ENCODE measurements around the gene IGSF21. TPM values are rescaled to one million over a fixed set of nuclear protein-coding genes. Genes with fewer than 3 reads are reported as not detected.

The IGSF21 gene
- total RNA-seq, 1 experiment from 2014 or later, result 5.2 TPM

DNA sequence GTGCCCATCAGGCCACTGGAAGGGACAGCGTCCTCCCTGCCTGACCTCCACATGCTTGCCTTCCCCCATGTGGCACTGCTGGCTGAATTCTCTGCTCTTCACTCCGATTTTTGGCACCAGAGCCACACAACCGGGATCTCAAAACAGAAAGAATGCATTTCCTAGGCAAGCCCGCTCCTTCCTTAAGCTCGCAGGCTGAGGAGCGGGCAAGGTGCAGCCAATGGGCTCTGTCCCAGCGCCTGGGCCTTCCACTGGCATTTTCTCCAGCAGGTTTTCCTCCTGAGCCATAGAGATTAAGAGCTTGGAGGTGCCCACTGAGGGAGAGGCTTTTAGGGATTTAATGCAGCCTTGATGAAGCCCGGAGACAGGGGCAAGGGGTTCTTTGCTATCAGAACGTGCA, 158.0 kb downstream of the IGSF21 start:
- Mint-ChIP-seq H3K36me3 (ENCODE audit: insufficient read depth in 1 of 3, low read depth in 3 of 3) (peaks cover 0 to 7% (median 0%) of the 10 kb centered on the region in 3 experiments; a peak in 2 of 7 replicates), H3K27me3 (ENCODE audit: low read depth) (no peaks in the 10 kb centered on the region; the same call in 1 of the 2 replicates), H3K27ac (no peak overlapping the region), H3K9me3 (peaks cover 0 to 4% of the 10 kb centered on the region in 2 experiments; a peak in 2 of 5 replicates), H3K4me3 (no peak overlapping the region), H3K4me1 (peaks cover 37 to 42% of the 10 kb centered on the region in 2 experiments)
- Histone ChIP-seq H3K27ac (ENCODE audit: insufficient read length, low read depth, low read length) (no peak overlapping the region), H4K20me1 (ENCODE audit: control insufficient read depth, insufficient read depth, insufficient read length) (no peaks in the 10 kb centered on the region), H3K9ac (ENCODE audit: extremely low read depth, insufficient read length, low read length) (no peak overlapping the region), H2BK20ac (ENCODE audit: low read depth, low read length, poor library complexity, severe bottlenecking) (no peak overlapping the region), H4K5ac (ENCODE audit: insufficient read length, low read depth, low read length) (no peak overlapping the region), H3K4ac (ENCODE audit: low read depth, low read length) (no peak overlapping the region), H2BK5ac (ENCODE audit: insufficient read length, low read length) (no peak overlapping the region), H3K9me3 (ENCODE audit: control insufficient read depth, low read depth, low read length) (no peaks in the 10 kb centered on the region), H2BK15ac (ENCODE audit: low read depth, low read length) (no peak overlapping the region), H3K14ac (ENCODE audit: insufficient read depth, low read length) (no peak overlapping the region), H3K79me1 (ENCODE audit: insufficient read depth, low read depth, low read length, poor library complexity, severe bottlenecking) (no peaks in the 10 kb centered on the region), H3K18ac (ENCODE audit: insufficient read length, low read depth, low read length) (no peak overlapping the region), H3T11ph (ENCODE audit: low read length) (no peak overlapping the region), H3K27me3 (ENCODE audit: insufficient read depth, low read length) (no peaks in the 10 kb centered on the region), H3K79me2 (ENCODE audit: insufficient read depth, low read length) (no peaks in the 10 kb centered on the region), H3K23ac (ENCODE audit: insufficient read length, low read depth, low read length) (no peak overlapping the region), H3K56ac (ENCODE audit: insufficient read length, low read depth, low read length) (no peak overlapping the region), H2AK5ac (ENCODE audit: insufficient read length, low read length) (no peak overlapping the region), H2AFZ (ENCODE audit: low read length) (no peak overlapping the region), H2BK12ac (ENCODE audit: insufficient read length, low read depth, low read length) (no peak overlapping the region), H3K4me2 (ENCODE audit: insufficient read depth, insufficient read length, low read length) (no peak overlapping the region), H3K23me2 (ENCODE audit: insufficient read length, low read depth, low read length, poor library complexity, severe bottlenecking) (no peaks in the 10 kb centered on the region), H4K91ac (ENCODE audit: insufficient read length, low read depth, low read length) (no peak overlapping the region), H2BK120ac (ENCODE audit: low read depth, low read length, poor library complexity, severe bottlenecking) (no peak overlapping the region), H3K4me1 (ENCODE audit: insufficient read depth, low read length) (peaks cover 14% of the 10 kb centered on the region; the same call in 1 of the 2 replicates), H4K8ac (replicated peaks; ENCODE audit: insufficient read length, low read depth, low read length) (no peak overlapping the region)
- TF ChIP-seq CTCF (conservative IDR thresholded peaks at IDR 0.05), result no peak
- DNase-seq, result no peak
- no CpG with 5 or more reads among the region's 9 CpGs for WGBS (ENCODE audit: extremely low coverage, insufficient read length, low lambda C conversion rate)

All from H9 (cell line).